ENCODE measurements around the gene C10orf53.

Gene C10orf53

GRCh38 chr10:49688261-49688846 is 8.9 kb downstream of the C10orf53 start:
- no peak for DNase-seq (ENCODE audit: low read depth)
- no peak for TF ChIP-seq CTCF (IDR thresholded peaks at IDR 0.05; ENCODE audit: low read depth, low read length, missing control alignments)
- in situ Hi-C loops (cut with HindIII; ENCODE audit: low sequenced_read_pairs), result no loop called here
- H3K4me3 ChIP-seq (ENCODE audit: low read depth, low read length), result no peak overlapping the region

- no peak overlapping the region for H3K4me3 ChIP-seq (ENCODE audit: low read depth, low read length)
- no peak for DNase-seq (ENCODE audit: low read depth)
- no peak for TF ChIP-seq CTCF (IDR thresholded peaks at IDR 0.05; ENCODE audit: low read depth, low read length, missing control alignments)
- in situ Hi-C loops (cut with HindIII; ENCODE audit: low sequenced_read_pairs), result no loop called here
Measured at GRCh38 chr10:49688920-49689319, 9.5 kb downstream of the C10orf53 start.

GRCh38 chr10:49689882-49690510 is 10.5 kb downstream of the C10orf53 start:
- no peak for TF ChIP-seq CTCF (IDR thresholded peaks at IDR 0.05; ENCODE audit: low read depth, low read length, missing control alignments)
- in situ Hi-C loops (cut with HindIII; ENCODE audit: low sequenced_read_pairs), result loop anchor here (5.0 kb wide), 1 partner anchor 33 kb away; no protein-coding TSS in a partner anchor
- no peak overlapping the region for H3K4me3 ChIP-seq (ENCODE audit: low read depth, low read length)
- DNase-seq (ENCODE audit: low read depth), result no peak

- no peak for TF ChIP-seq CTCF (IDR thresholded peaks at IDR 0.05; ENCODE audit: low read depth, low read length, missing control alignments)
- H3K4me3 ChIP-seq (ENCODE audit: low read depth, low read length), result no peak overlapping the region
- in situ Hi-C loops (cut with HindIII; ENCODE audit: low sequenced_read_pairs), result loop anchor here (5.0 kb wide), 1 partner anchor 34 kb away; no protein-coding TSS in a partner anchor
- DNase-seq (ENCODE audit: low read depth), result no peak
Measured at GRCh38 chr10:49690698-49691356, 11.4 kb downstream of the C10orf53 start.

- DNase-seq (ENCODE audit: low read depth), result no peak
- TF ChIP-seq CTCF (IDR thresholded peaks at IDR 0.05; ENCODE audit: low read depth, low read length, missing control alignments), result no peak
- H3K4me3 ChIP-seq (ENCODE audit: low read depth, low read length), result no peak overlapping the region
- in situ Hi-C loops (cut with HindIII; ENCODE audit: low sequenced_read_pairs), result loop anchor here (5.0 kb wide), 1 partner anchor 34 kb away; no protein-coding TSS in a partner anchor
Measured at GRCh38 chr10:49691588-49691987, 12.1 kb downstream of the C10orf53 start.

- in situ Hi-C loops (cut with HindIII; ENCODE audit: low sequenced_read_pairs), result loop anchor here (5.0 kb wide), 1 partner anchor 37 kb away; no protein-coding TSS in a partner anchor
- H3K4me3 ChIP-seq (ENCODE audit: low read depth, low read length), result no peak overlapping the region
- no peak for TF ChIP-seq CTCF (IDR thresholded peaks at IDR 0.05; ENCODE audit: low read depth, low read length, missing control alignments)
- DNase-seq (ENCODE audit: low read depth), result no peak
Measured at GRCh38 chr10:49694466-49694865, 15.0 kb downstream of the C10orf53 start.
